ENCODE measurements around the gene CDH23. TPM values are rescaled to one million over a fixed set of nuclear protein-coding genes. Genes with fewer than 3 reads are reported as not detected.

CDH23 gene
- total RNA-seq, 2 donors from 2014 or later, result 1.7 to 11.2 TPM

GRCh38 chr10:71365366-71365765, 31.4 kb upstream of the CDH23 start:
- no peak for DNase-seq (ENCODE audit: low spot score in 2 of 2)
- ATAC-seq, result no peak
- no peaks in the 10 kb centered on the region for H3K36me3 Mint-ChIP-seq
- H3K27ac Mint-ChIP-seq, result no peak overlapping the region
- H3K9me3 Mint-ChIP-seq, result no peaks in the 10 kb centered on the region

GRCh38 chr10:71366690-71367089, 30.0 kb upstream of the CDH23 start:
- Mint-ChIP-seq H3K36me3 (no peaks in the 10 kb centered on the region), H3K9me3 (no peaks in the 10 kb centered on the region), H3K27ac (no peak overlapping the region)
- ATAC-seq (no peak), DNase-seq (ENCODE audit: low spot score in 2 of 2) (no peak)

- ATAC-seq (peak in 1 of 2 donors; percentile 30), DNase-seq (ENCODE audit: low spot score in 2 of 2) (no peak)
- Mint-ChIP-seq H3K27ac (no peak overlapping the region), H3K9me3 (no peaks in the 10 kb centered on the region), H3K36me3 (no peaks in the 10 kb centered on the region)
Measured at GRCh38 chr10:71367271-71367670, 29.4 kb upstream of the CDH23 start.

- ATAC-seq (no peak), DNase-seq (ENCODE audit: low spot score in 2 of 2) (no peak)
- H3K9me3 Mint-ChIP-seq, result no peaks in the 10 kb centered on the region
- no peaks in the 10 kb centered on the region for H3K36me3 Mint-ChIP-seq
- no peak overlapping the region for H3K27ac Mint-ChIP-seq
Measured at GRCh38 chr10:71368176-71368575, 28.5 kb upstream of the CDH23 start.

- DNase-seq (ENCODE audit: low spot score in 2 of 2), result no peak
- Mint-ChIP-seq H3K27ac (no peak overlapping the region), H3K36me3 (no peaks in the 10 kb centered on the region), H3K9me3 (no peaks in the 10 kb centered on the region)
- no peak for ATAC-seq
Measured at GRCh38 chr10:71368643-71369042, 28.1 kb upstream of the CDH23 start.

GRCh38 chr10:71369602-71370001, 27.1 kb upstream of the CDH23 start:
- Mint-ChIP-seq H3K9me3 (no peaks in the 10 kb centered on the region), H3K27ac (no peak overlapping the region), H3K36me3 (no peaks in the 10 kb centered on the region)
- no peak for ATAC-seq
- no peak for DNase-seq (ENCODE audit: low spot score in 2 of 2)

GRCh38 chr10:71370031-71370430, 26.7 kb upstream of the CDH23 start:
- Mint-ChIP-seq H3K36me3 (no peaks in the 10 kb centered on the region), H3K27ac (no peak overlapping the region), H3K9me3 (no peaks in the 10 kb centered on the region)
- no peak for DNase-seq (ENCODE audit: low spot score in 2 of 2)
- ATAC-seq, result no peak

- no peaks in the 10 kb centered on the region for H3K9me3 Mint-ChIP-seq
- H3K27ac Mint-ChIP-seq, result no peak overlapping the region
- DNase-seq (ENCODE audit: low spot score in 2 of 2) (no peak), ATAC-seq (peak; percentile 58 to 67)
- H3K36me3 Mint-ChIP-seq, result no peaks in the 10 kb centered on the region
Measured at GRCh38 chr10:71371750-71372166, 25.0 kb upstream of the CDH23 start.

- DNase-seq (ENCODE audit: low spot score in 2 of 2), result no peak
- Mint-ChIP-seq H3K9me3 (no peaks in the 10 kb centered on the region), H3K36me3 (no peaks in the 10 kb centered on the region), H3K27ac (no peak overlapping the region)
- ATAC-seq, result no peak
Measured at GRCh38 chr10:71372882-71373495, 23.7 kb upstream of the CDH23 start.

- Mint-ChIP-seq H3K27ac (no peak overlapping the region), H3K9me3 (no peaks in the 10 kb centered on the region), H3K36me3 (no peaks in the 10 kb centered on the region)
- DNase-seq (ENCODE audit: low spot score in 2 of 2), result no peak
- ATAC-seq, result no peak
Measured at GRCh38 chr10:71374481-71375233, 22.1 kb upstream of the CDH23 start.

- H3K27ac Mint-ChIP-seq, result peak overlapping the region in 1 of 2 donors; percentile 67
- DNase-seq (ENCODE audit: low spot score in 2 of 2) (no peak), ATAC-seq (no peak)
- H3K9me3 Mint-ChIP-seq, result no peaks in the 10 kb centered on the region
- H3K36me3 Mint-ChIP-seq, result no peaks in the 10 kb centered on the region
Measured at GRCh38 chr10:71375952-71376351, 20.8 kb upstream of the CDH23 start.

GRCh38 chr10:71378336-71379117, 18.2 kb upstream of the CDH23 start:
- ATAC-seq, result no peak
- Mint-ChIP-seq H3K9me3 (no peaks in the 10 kb centered on the region), H3K36me3 (no peaks in the 10 kb centered on the region), H3K27ac (no peak overlapping the region)
- no peak for DNase-seq (ENCODE audit: low spot score in 2 of 2)

GRCh38 chr10:71379118-71379766, 17.5 kb upstream of the CDH23 start:
- no peak for ATAC-seq
- Mint-ChIP-seq H3K36me3 (no peaks in the 10 kb centered on the region), H3K9me3 (no peaks in the 10 kb centered on the region), H3K27ac (no peak overlapping the region)
- no peak for DNase-seq (ENCODE audit: low spot score in 2 of 2)

- Mint-ChIP-seq H3K36me3 (no peaks in the 10 kb centered on the region), H3K27ac (no peak overlapping the region), H3K9me3 (no peaks in the 10 kb centered on the region)
- no peak for DNase-seq (ENCODE audit: low spot score in 2 of 2)
- ATAC-seq, result no peak
Measured at GRCh38 chr10:71380841-71381240, 15.9 kb upstream of the CDH23 start.

GRCh38 chr10:71381611-71382010, 15.1 kb upstream of the CDH23 start:
- H3K27ac Mint-ChIP-seq, result no peak overlapping the region
- ATAC-seq, result no peak
- H3K36me3 Mint-ChIP-seq, result no peaks in the 10 kb centered on the region
- H3K9me3 Mint-ChIP-seq, result no peaks in the 10 kb centered on the region
- no peak for DNase-seq (ENCODE audit: low spot score in 2 of 2)

- ATAC-seq (no peak), DNase-seq (ENCODE audit: low spot score in 2 of 2) (no peak)
- no peak overlapping the region for H3K27ac Mint-ChIP-seq
- no peaks in the 10 kb centered on the region for H3K9me3 Mint-ChIP-seq
- no peaks in the 10 kb centered on the region for H3K36me3 Mint-ChIP-seq
Measured at GRCh38 chr10:71382028-71382427, 14.7 kb upstream of the CDH23 start.

- Mint-ChIP-seq H3K27ac (peak overlapping the region in 1 of 2 donors; percentile 15), H3K9me3 (no peaks in the 10 kb centered on the region), H3K36me3 (no peaks in the 10 kb centered on the region)
- ATAC-seq (no peak), DNase-seq (ENCODE audit: low spot score in 2 of 2) (no peak)
Measured at GRCh38 chr10:71382757-71383156, 14.0 kb upstream of the CDH23 start.
